ENCODE results near the gene ARHGEF16.
A peak's percentile ranks its signal among the peaks of the same experiment; 100 is the strongest.

ARHGEF16 gene

DNA sequence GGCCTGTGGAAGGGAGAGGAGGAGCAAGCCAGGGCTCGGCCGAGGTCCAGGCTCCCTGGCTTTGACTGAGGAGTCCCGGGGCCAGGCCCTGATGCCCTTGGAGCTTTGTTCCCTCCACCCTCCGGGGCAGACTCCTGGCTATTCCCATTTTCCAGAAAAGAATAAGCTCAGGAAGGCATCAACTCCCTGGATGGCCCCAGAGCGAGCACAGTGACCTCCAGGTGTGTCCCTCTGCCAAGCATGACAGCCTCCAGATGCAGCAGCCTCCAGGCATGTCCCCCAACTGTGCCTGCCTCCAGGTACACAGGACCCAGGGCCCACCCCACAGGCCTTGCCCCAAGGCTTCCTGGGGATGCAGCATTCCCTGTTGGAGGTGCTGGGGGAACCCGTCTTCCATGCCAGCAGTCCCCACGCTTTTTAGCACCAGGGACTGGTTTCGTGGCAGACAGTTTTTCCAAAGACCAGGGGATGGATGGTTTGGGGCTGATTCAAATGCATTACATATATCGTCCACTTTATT is 15.7 kb upstream of the ARHGEF16 start:
- no peak for DNase-seq (ENCODE audit: low read depth)

DNA sequence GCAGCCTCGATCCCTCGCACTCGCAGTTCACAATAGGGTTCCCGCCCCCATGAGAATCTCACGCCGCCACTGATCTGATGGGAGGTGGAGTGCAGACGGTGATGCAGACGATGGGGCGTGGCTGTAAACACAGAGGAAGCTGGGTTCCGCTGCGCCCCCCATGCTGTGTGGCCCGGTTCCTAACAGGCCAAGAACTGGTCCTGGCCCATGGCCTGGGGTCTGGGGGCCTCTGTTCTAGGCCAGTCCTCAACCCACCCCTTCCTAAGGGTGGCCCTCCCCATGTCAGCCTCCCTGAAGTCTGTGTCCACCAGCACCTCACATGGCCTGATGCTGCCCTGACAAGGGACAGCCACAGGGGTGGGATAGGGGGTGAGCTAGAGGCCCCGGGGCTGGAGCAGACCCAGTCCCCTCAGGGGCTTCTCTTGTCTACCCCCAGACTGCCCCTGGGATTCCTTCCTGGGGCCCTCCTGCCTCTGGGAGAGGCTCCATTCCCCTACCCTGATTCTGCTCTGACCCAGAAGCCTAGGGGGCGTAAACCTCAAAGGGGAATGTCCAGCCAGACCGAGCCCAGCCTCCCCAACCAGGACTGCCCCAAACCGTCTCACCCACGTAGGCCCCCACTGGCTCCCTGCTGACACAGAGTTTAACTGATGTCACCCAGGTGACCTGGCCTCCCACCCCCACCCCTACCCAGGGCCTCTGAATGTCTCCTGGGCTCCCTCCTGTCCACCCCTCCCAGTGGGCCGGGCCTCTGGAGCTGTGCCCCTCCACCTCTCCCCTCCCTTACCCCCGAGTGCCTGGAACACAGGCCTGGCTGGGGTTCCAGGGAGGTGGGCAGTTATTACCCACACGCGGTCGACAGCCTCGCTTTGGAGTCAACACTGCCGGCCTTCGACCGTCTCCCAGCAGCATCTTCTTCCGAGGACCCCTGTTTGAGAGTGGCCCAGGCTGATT is 14.8 kb upstream of the ARHGEF16 start:
- DNase-seq (ENCODE audit: low read depth), result no peak

DNA sequence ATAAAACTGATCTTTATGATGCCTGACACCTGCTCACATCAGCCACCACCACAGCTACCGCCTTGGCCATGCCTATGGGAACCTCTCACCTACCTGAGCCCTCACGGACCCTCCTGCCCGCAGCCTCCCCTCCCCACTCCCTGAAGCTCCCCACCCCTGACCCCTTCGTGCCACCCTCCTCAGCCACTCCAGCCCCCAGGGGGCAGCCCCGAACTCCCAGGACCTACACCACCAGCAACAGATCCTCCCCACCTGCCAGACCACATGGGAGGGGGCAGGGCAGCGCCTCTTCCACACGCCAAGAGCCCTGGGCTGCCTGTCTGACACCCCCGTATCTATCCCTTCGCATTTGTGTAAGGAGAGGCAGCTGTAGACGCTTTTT is 14.2 kb upstream of the ARHGEF16 start:
- DNase-seq (ENCODE audit: low read depth), result no peak

GRCh38 chr1:3440711-3441409 is 13.6 kb upstream of the ARHGEF16 start:
- DNase-seq (ENCODE audit: low read depth), result no peak

- DNase-seq (ENCODE audit: low read depth), result no peak
Measured at GRCh38 chr1:3441410-3441847, 13.0 kb upstream of the ARHGEF16 start.

DNA sequence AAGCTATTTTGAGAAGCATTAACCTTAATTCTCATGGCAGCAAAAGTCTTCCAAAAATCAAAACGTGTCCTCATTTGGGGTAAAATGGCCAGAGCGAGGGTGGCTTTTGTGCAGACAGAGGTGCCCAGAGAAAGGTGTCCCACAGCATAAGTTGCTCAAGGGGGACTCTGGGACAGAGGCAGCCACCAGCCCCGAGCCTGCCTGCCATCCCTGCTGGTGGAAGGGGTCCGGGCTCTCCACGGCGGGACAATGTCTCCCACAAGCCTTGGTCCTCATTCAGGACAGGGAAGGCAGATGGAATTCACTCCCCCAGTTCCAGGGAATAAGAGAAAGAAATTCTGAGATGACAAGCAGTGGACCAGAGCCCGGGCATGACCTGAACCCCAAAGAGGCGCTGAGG is 12.6 kb upstream of the ARHGEF16 start:
- DNase-seq (ENCODE audit: low read depth), result no peak

- no peak for DNase-seq (ENCODE audit: low read depth)
Measured at GRCh38 chr1:3442331-3442730, 12.1 kb upstream of the ARHGEF16 start.

DNA sequence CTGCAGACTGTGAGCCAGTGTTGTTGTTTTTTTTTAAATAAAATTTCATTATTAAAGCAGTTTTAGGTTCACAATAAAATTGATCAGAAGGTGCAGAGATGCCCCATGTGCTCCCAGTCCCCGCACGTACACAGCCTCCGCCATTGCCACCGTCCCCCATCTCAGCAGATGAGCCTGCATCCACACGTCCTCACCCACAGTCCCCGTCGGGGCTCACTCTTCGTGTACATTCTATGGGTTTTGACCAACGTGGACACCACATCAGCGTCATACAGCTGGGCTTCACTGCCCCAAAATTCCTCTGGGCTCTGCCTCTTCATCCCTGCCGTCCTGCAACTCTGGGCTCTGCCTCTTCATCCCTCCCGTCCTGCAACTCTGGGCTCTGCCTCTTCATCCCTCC is 11.6 kb upstream of the ARHGEF16 start:
- no peak for DNase-seq (ENCODE audit: low read depth)

- DNase-seq (ENCODE audit: low read depth), result no peak
Measured at GRCh38 chr1:3443807-3444206, 10.7 kb upstream of the ARHGEF16 start.

- DNase-seq (ENCODE audit: low read depth), result no peak
Measured at GRCh38 chr1:3444298-3444697, 10.2 kb upstream of the ARHGEF16 start.

DNA sequence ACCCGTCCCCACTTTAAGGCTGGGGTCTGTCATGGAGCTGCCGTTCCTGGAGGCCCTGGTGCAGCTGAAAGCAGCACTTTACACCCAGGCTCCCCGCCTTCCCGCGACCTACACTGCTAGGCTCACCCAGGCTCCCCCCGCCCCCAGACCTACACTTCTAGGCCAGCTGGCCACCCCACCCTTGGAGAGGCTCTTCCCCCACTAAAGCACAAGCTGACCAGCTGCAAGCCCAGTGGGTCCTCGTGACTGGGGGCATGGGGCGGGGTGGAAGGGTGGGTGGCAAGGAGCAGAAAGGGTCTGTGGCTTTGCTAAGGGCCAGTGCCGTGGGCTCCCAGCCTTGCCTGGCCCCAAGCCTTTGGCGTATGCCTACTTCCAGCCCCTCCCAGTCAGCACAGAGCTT is 9.7 kb upstream of the ARHGEF16 start:
- DNase-seq (ENCODE audit: low read depth), result no peak

DNA sequence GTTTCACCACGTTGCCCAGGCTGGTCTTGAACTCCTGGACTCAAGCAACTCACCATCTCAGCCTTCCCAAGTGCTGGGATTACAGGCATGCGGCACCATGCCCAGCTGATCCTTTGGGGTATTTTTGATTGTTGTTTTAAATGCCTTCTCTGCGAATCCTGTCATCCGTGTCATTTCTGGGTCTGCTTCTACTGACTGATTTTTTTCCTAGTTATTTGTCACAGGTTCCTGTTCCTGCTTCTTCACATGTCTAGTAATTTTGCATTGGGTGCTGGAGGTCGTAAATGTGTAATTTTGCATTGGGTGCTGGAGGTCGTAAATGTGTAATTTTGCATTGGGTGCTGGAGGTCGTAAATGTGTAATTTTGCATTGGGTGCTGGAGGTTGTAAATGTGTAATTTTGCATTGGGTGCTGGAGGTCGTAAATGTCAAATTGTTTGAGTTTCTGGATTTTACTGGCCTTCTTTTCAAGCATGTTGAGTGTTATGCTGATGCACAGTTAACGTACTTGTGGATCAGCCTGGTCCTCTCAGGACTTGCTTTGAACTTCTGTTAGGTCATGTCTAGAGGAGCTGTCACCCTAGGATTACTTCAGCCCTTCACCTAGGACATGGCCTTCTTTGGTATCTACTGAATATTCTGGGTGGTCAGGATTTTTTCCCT is 4.1 kb upstream of the ARHGEF16 start:
- no peak for DNase-seq (ENCODE audit: low read depth)

DNA sequence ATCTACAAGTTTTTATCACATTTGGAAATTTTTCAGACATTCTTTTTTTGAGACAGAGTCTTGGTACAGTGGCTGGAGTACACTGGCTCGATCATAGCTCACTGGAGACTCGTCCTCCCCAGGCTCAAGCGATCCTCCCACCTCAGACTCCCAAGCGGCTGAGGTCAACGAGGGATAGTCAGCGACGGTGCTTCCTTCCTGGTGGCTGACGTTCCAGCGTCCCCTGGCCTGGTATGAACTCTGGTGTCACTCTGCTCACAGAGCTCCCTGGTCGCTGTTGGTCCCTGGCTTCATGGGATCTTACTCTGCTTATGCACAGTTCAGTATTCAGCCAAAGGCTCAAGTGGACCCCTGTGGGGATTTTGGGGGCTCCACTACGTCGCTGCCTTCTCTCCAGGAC is 3.5 kb upstream of the ARHGEF16 start:
- no peak for DNase-seq (ENCODE audit: low read depth)

DNA sequence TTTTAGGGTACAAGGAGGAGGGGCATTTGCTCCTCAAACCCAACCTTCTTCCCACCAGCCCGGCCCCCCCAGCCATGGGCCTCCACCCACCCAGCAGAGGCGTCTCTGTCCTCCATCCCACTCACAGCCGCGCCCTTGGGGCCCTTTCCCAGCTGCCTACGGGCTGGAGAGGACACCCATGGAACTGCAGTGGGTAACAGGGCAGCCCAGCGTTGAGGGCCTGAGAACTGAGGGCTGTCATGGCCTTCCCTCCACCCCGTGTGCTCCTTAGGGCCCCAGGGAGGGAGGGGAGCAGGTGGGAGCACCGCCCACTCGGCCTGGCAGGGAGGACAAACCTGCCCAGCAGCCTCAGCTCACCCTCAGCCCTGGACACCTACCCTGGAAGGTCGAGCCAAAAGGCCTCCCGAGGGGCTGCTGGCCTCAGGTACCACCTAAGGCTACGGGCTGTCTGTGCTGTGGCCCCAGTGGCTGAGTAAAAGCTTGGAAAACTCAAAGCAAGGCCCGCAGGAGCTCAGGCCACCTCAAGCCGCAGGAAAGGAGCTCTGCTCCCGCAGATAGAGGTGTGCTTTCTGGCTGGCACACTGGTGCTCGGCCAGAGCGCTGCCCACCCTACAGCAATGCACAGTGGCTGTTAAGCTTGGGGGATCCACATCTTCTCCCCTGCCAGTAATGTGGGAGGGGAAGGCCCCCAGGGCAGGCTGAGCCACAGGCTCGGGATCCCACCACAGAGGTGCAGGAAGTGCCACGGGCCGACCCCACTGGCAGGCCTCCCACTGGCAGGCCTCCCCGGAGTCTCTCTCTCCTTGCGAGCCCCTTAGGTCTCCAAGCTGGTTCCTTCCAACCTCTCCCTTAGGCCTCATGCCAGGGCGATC is 2.2 kb upstream of the ARHGEF16 start:
- no peak for DNase-seq (ENCODE audit: low read depth)

- no peak for DNase-seq (ENCODE audit: low read depth)
Measured at GRCh38 chr1:3452866-3453175, 1.6 kb upstream of the ARHGEF16 start.

DNA sequence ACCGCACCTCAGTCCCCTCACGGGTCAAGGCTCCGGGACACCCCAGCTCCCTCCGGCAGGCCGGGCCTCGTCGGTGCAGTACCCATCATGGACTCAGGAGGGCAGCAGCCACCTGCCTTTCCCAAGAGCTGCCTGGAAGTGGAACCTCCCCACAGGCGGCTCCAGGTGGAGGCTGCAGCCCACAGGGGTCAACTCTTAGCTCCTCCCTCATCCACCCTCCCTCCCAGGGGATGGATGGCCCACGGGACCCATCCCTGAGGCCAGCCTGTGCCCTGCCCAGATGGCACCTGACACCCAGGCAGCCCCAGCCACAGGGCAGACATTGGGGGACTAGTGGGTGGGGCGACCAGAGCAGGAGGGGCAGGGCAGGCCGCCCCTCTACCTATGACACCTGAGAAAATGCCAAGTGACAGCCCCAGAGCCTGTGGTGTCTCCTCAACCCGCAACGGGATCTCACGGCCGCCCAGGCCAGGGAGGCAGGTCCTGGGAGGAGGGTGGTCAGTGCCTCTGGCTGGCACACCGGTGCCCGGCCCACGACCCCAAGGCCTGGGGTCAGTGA is 1.2 kb upstream of the ARHGEF16 start:
- peak; percentile 65 for DNase-seq (ENCODE audit: low read depth)

DNA sequence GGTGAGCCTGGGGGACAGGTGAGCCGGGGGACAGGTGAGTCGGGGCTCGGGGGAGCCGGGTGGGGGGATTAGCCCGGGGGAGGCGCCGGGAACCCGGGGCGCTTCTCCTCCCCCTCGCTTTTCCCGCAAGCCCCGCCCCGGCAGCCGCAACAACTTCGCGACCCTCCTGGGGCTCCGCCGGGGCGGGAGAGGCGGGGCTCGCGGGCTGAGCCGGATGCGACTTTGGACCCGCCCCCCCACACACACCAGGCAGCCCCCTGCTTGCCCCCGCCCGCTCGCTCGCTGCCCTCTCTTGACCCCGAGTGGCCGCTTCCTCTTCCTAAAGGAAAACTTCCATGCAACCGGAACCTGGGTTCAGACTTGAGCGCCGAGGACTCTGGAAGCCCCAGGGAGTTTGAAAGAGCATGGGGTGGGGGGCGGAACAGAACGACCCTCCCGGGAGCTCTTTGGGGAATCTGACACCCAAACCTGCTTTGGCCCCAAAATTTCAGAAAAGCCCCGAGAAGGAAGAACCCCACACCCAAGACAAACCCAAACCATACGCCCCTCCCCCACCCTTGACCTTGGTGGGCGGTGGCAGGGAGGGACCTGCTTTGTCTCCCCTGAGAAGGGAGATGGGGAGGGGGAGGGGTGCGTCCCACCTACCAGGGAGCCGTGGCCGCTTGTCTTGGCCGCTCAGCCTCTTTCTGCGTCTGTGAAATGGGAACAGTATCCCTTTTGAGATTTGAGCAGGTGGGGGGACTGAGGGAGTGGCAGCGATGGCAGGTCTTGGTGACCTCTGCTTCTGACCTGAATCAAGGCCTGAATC is 550 bp downstream of the ARHGEF16 start:
- no peak for DNase-seq (ENCODE audit: low read depth)

DNA sequence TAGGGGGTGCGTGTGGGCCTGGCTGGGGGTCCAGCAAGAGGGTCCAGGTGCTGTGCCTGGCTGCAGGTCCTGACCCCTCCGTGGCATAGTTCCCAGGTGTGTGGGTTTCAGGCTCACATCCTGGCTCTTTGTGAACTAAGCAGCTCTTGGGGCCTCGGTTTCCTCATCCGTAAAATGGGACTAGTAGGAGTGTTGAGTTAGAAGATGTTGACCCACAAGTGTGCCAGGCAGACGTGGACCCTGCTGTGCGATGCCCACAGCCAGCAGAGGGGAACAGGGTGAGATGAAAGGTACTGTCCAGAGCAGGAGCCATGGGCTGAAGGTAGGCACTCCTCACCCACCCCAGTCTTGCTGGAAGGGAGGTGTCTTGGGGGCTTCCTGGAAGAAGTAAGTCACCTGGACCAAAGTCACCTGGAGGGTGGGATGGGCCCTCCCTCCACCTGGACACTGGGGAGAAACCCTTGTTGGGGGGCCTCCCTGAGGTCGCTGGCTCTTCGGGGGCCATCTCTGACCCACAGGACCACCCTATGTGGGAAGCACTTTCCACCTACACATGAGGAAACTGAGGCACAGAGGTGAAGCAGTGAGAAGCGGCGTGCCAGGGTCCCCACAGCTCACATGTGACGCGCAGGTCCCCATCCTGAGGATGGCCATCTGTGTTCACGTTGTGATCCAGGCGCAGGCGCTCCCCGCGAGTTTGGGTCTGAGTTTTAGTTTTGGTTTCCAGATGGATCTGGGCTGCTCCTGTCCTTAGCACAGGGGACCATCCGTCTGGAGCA is 1.4 kb downstream of the ARHGEF16 start:
- DNase-seq (ENCODE audit: low read depth), result no peak

DNA sequence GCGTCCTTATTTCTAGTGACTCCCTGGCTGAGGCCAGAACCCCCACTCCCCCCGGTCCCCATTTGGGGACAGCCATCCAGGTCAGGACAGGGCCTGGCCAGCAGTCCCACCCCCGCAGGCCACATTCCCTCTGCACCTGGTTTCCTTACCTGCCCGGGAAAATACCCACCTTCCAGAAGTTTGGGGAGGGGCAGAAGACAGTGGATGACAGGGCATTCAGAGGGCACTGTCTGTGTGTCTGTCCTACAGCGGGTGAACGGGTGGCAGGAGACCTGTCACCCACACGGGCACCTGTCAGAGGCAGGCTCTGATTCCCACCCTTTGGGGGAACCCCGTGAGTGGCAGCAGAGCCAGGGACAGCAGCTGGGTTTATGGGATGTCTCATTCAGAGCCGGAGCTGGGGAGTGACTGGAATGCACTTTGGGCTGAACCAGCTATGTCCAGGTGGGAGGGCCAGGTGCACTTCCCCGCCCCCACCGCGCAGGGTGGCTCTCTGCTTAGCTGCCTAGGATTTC is 2.0 kb downstream of the ARHGEF16 start:
- DNase-seq (ENCODE audit: low read depth), result no peak

Measured in EH (cell line).